Measurements from ENCODE around the gene EXOC3L4.

Gene EXOC3L4

DNA sequence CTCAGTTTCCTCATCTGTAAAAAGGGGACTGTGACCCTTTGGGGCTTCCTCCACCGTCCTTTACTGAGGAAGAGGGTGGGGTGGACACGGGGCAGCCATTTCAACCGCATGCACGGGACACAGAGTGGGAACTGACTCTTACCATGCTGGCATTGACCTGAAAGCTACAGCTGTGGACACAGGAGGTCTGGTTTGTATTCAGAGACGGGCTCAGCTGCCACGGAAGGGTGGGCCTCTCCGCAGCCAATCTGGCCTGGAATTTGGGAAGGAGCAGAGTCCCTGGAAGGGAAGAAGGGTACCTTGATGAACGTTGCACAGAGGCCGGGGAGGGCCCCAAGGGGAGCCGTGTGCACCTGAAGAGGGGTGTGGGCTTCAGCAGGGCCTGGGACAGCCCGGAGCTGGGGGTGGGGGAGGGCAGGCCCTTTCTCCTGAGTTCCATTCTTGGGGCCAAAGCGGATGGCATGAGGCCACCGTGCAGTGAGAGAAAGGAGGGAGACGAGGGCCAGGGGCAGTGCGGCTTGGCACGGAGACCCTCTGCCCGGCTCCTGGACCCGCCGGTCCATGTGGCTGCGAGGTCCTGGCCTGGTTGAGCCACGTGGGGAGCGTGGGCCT is 43.3 kb downstream of the EXOC3L4 start:
- Histone ChIP-seq H3K27ac (ENCODE audit: low read depth, low read length, poor library complexity, severe bottlenecking) (no peak overlapping the region), H3K4me3 (ENCODE audit: low read depth, low read length, poor library complexity, severe bottlenecking) (no peak overlapping the region), H3K4me2 (ENCODE audit: low read length) (no peak overlapping the region), H3K36me3 (ENCODE audit: insufficient read depth, low read length) (no peaks in the 10 kb centered on the region), H3K9me3 (ENCODE audit: low read length) (no peaks in the 10 kb centered on the region), H3K4me1 (ENCODE audit: insufficient read depth, low read length, severe bottlenecking) (peaks cover 31% of the 10 kb centered on the region), H3K9ac (ENCODE audit: low read length) (no peak overlapping the region), H3F3A (ENCODE audit: insufficient read depth, low read length) (no peaks in the 10 kb centered on the region), H4K20me1 (ENCODE audit: insufficient read depth, low read length) (no peaks in the 10 kb centered on the region), H3K27me3 (ENCODE audit: insufficient read depth, low read length) (peaks cover 2% of the 10 kb centered on the region; the same call in 1 of the 2 replicates), H2AFZ (ENCODE audit: low read length) (no peak overlapping the region), H3K79me2 (ENCODE audit: insufficient read depth, low read length) (no peaks in the 10 kb centered on the region), H3K9me2 (ENCODE audit: low read depth, low read length) (no peaks in the 10 kb centered on the region)
- no peak for TF ChIP-seq EZH2 (IDR thresholded peaks at IDR 0.05; ENCODE audit: borderline replicate concordance, low read length)
- TF ChIP-seq, protein P1, sequence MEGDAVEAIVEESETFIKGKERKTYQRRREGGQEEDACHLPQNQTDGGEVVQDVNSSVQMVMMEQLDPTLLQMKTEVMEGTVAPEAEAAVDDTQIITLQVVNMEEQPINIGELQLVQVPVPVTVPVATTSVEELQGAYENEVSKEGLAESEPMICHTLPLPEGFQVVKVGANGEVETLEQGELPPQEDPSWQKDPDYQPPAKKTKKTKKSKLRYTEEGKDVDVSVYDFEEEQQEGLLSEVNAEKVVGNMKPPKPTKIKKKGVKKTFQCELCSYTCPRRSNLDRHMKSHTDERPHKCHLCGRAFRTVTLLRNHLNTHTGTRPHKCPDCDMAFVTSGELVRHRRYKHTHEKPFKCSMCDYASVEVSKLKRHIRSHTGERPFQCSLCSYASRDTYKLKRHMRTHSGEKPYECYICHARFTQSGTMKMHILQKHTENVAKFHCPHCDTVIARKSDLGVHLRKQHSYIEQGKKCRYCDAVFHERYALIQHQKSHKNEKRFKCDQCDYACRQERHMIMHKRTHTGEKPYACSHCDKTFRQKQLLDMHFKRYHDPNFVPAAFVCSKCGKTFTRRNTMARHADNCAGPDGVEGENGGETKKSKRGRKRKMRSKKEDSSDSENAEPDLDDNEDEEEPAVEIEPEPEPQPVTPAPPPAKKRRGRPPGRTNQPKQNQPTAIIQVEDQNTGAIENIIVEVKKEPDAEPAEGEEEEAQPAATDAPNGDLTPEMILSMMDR (IDR thresholded peaks at IDR 0.05; ENCODE audit: low read length), result no peak

DNA sequence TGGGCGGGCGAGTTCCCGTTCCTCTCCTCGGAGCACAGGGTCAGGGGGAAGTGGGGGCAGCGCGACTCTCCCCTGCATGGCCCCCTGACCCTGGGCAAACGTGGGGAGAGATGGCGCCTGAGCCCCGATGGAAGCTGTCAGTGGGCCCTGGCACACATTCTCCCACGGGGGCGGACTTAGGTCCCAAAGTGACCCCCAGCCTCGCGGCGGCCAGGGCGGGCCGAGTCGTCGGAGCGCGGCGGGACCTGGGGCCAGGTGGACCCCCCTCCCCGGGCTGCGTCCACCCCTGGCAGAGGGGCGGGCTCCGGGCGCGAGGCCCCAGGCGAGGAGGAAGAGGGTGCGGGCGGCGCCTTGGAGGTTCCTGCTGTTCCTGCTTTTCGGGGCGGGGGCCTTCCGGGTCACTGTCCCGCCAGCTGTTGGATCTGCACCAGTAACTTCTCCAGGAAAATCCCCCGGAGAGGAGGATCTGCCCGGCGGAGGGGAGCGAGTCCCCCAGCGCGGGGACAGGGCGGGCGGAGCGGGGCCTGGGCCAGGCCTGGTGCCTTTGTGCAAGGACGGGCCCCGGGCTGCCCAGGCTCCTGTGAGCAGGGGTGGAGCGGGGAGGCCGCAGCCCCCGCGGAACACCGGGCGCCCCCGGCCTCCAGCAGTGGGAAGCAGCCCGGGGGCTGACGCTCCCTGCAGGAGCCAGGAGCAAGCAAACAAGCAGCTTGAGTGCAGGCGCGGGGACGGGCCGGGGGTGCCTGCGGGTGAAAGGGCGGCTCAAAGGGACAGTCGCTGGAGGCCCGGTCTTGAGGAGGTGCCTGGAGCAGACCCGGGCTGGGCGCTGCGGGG is 44.0 kb downstream of the EXOC3L4 start:
- no peak overlapping the region for H2AFZ ChIP-seq (ENCODE audit: low read length)
- no peak overlapping the region for H3K4me3 ChIP-seq (ENCODE audit: low read depth, low read length, poor library complexity, severe bottlenecking)
- H3F3A ChIP-seq (ENCODE audit: insufficient read depth, low read length), result no peaks in the 10 kb centered on the region
- TF ChIP-seq, protein P1 (IDR thresholded peaks at IDR 0.05; ENCODE audit: low read length), result no peak
- no peak for TF ChIP-seq EZH2 (IDR thresholded peaks at IDR 0.05; ENCODE audit: borderline replicate concordance, low read length)
- H3K4me1 ChIP-seq (ENCODE audit: insufficient read depth, low read length, severe bottlenecking), result peaks cover 31% of the 10 kb centered on the region
- H3K4me2 ChIP-seq (ENCODE audit: low read length), result no peak overlapping the region
- H3K9me2 ChIP-seq (ENCODE audit: low read depth, low read length), result no peaks in the 10 kb centered on the region
- H3K27ac ChIP-seq (ENCODE audit: low read depth, low read length, poor library complexity, severe bottlenecking), result no peak overlapping the region
- no peaks in the 10 kb centered on the region for H4K20me1 ChIP-seq (ENCODE audit: insufficient read depth, low read length)
- H3K9ac ChIP-seq (ENCODE audit: low read length), result no peak overlapping the region
- H3K27me3 ChIP-seq (ENCODE audit: insufficient read depth, low read length), result peaks cover 2% of the 10 kb centered on the region; the same call in 1 of the 2 replicates
- H3K36me3 ChIP-seq (ENCODE audit: insufficient read depth, low read length), result no peaks in the 10 kb centered on the region
- H3K79me2 ChIP-seq (ENCODE audit: insufficient read depth, low read length), result no peaks in the 10 kb centered on the region
- no peaks in the 10 kb centered on the region for H3K9me3 ChIP-seq (ENCODE audit: low read length)

DNA sequence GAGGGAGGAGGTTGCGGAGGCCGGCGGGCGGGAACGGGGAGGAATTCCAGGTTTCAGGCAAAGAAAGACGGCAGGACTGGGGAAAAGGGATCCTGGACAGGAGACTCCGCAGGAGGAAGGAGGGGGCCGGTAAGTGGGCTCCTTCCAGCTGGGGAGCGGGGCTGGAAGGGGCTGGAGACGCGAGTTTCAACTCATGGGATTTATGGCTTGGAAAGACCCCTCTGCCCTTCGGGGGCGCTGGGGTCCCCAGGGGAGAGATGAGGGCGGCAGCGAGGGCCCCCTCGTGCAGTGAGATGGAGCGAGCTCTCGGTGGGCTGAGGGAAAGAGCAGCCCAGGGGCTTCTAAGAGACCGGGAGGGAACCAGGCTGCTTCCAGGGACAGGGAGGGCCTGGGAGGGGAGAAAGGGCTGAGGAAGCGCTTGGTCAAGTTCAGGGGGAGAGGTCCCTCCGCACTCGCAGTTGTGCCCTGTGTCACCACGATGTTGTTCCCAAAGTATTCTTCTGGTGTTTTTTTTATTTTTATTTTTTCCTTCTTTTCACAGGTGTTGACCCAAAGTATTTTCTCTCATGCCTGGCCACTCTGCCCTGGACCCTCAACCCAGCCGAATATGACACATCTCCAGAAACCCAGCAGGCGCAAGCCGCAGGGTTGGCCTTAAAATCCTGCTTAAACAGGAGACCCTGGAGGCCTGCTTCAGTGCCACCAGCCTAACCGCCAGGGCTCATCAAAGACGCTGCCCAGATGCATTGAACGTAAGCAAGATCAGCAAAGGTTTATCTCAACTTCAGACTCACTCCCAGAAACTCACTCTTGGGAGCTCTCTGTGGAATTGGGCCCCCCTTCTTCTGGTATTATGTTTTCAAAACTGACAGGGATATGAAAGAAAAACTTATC is 44.9 kb downstream of the EXOC3L4 start:
- Histone ChIP-seq H3K27me3 (ENCODE audit: insufficient read depth, low read length) (peaks cover 2% of the 10 kb centered on the region; the same call in 1 of the 2 replicates), H4K20me1 (ENCODE audit: insufficient read depth, low read length) (no peaks in the 10 kb centered on the region), H3K9me3 (ENCODE audit: low read length) (no peaks in the 10 kb centered on the region), H3K27ac (ENCODE audit: low read depth, low read length, poor library complexity, severe bottlenecking) (peak overlapping the region; percentile 88), H3K9ac (ENCODE audit: low read length) (no peak overlapping the region), H2AFZ (ENCODE audit: low read length) (no peak overlapping the region), H3K79me2 (ENCODE audit: insufficient read depth, low read length) (no peaks in the 10 kb centered on the region), H3K36me3 (ENCODE audit: insufficient read depth, low read length) (no peaks in the 10 kb centered on the region), H3F3A (ENCODE audit: insufficient read depth, low read length) (no peaks in the 10 kb centered on the region), H3K9me2 (ENCODE audit: low read depth, low read length) (no peaks in the 10 kb centered on the region), H3K4me2 (ENCODE audit: low read length) (no peak overlapping the region), H3K4me1 (ENCODE audit: insufficient read depth, low read length, severe bottlenecking) (peaks cover 31% of the 10 kb centered on the region), H3K4me3 (ENCODE audit: low read depth, low read length, poor library complexity, severe bottlenecking) (no peak overlapping the region)
- no peak for TF ChIP-seq EZH2 (IDR thresholded peaks at IDR 0.05; ENCODE audit: borderline replicate concordance, low read length)
- TF ChIP-seq, protein P1 (IDR thresholded peaks at IDR 0.05; ENCODE audit: low read length), result no peak

Data from OCI-LY1 (cell line).